ENCODE measurements around the gene ZNF436.
"Not testable (repeated sequence)": the region's sequence is repeated elsewhere in the genome, so short reads cannot be mapped to it uniquely, and the experiment has no call there.

ZNF436 gene

GRCh38 chr1:23362218-23362713 lies 7.4 kb downstream of the ZNF436 start:
- DNase-seq = no peak

DNA sequence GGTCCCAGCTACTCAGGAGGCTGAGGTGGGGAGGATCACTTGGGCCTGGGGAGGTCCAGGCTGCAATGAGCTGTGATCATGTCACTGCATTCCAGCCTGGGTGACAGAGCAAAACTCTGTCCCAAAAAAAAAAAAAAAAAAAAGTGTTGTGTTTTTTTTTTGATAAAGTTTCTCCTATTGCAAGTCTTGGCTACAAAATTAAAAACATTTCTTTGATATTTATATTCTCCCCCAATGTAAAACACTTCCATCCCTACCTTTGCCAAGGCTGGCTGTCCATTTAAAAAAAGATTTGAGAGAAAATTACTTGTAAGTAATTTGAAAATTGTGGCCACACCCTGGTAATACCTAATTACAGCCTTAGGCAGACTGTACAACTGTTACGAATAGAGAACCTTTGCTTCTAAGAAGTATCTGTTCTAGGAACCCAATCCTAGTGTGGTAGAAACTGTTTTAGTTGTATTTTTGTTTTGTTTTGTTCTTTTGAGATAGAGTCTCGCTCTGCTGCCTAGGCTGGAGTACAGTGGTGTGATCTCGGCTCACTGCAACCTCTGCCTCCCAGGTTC lies 11.2 kb downstream of the ZNF436 start:
- DNase-seq = no peak

GRCh38 chr1:23357138-23357908 lies 12.3 kb downstream of the ZNF436 start:
- no peak for DNase-seq

GRCh38 chr1:23356471-23357137 lies 13.0 kb downstream of the ZNF436 start:
- DNase-seq = no peak

DNA sequence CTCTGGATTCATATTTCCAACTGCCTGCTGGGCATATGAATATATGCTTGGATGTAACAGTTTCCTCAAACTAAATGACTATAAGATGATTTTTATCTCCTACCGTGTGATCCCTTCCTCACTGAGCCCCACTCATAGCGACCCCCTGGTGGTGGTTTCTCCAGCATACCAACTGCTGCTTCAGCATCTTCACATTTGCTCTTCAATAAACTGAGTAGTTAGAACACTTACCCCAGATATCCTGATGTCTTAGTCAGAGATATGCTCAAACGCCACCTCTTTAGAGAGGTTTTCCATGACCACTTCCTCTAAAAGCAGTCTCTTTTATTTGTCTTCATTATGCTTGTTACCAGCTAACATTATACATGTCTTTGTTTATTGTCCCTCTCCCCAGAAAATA lies 15.4 kb downstream of the ZNF436 start:
- no peak for DNase-seq

GRCh38 chr1:23352096-23352695 lies 17.4 kb downstream of the ZNF436 start:
- no peak for DNase-seq

GRCh38 chr1:23345920-23346319 lies 23.7 kb downstream of the ZNF436 start:
- no peak for DNase-seq

- peak; percentile 18 for DNase-seq
Measured at GRCh38 chr1:23344987-23345472, 24.6 kb downstream of the ZNF436 start.

DNA sequence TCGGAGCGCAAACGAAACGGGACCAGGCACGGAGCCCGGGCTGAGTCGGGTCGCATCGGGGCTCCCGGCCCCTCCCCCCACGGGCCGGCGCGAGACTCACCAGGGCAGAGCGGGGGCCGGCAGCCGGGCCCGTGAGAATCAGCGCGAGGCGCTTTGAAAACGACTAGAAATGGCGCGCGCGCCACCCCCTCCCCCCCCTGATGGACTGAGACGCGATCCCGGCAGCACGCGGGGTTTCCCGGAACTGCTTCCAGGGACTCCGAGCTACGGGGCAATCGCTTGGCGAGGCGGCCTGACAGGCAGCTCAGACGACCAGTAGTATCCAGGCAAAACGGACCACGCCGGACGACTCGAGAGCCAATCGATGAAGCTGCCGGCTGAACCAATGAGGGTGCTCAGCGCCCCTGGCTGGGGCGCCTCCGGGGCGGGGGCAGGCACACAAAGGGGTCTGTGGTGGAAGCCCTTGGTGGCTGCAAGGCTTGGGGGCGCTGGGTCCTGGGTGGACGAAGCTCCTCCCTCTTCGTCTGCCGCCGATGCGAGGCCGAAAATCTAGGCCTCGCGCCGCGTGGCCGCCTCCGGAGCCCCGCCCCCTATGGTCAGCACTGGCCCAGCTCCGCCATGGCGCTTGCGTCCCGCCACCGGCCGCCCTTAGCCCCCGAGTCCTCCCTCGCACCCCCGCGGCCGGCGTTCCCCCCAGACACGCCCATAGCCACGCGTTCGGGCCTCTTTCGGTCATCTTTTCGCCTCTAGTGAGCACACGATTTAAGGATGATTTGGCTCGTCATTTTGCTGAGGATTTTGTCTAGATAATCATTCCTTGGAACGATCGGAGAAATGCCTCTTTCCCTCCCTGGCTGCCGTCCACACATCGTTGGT lies 25.3 kb downstream of the ZNF436 start, which contains the start of gene HNRNPR:
Gene HNRNPR (minus strand): TSS at position 174 of the 876 bp plus-strand sequence. CDS start 3,276 bp downstream, outside the sequence.
- DNase-seq = peak; percentile 100

GRCh38 chr1:23343221-23344110 lies 26.2 kb downstream of the ZNF436 start:
- DNase-seq = peak; percentile 86

DNA sequence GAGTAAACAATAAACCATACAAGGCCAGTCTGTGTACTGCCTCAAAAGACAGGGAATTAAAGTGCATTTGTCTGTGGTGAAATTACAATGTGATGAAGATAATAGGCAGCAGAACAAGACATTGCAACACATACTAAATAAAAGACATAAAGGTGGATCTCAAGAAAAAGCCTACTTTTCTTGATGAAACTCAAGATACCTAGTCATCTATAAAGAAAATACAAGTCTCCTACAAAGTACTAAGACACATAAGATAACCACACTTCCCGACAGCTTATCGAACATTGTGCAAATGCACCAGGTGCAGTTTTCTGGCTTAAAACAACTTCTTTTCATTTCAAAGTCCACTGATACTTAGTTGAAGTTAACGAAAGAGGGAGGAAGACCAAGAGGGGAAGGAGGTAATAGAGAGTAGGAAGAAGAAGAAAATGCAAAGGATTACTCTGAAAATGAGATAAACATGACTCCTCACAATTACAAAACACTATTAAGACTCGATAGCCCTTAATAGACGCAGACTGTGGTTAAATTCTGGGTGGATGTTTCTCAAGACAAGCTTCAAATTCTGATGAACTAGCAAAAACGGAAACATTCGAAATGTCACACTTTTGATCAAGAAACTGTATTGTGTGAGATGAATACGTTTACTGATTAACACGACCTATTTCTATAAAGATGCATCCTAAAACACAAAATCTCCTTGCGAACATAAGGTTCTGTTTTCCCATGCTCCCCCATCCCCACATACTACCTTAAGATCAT lies 27.5 kb downstream of the ZNF436 start:
- DNase-seq = peak; percentile 15

DNA sequence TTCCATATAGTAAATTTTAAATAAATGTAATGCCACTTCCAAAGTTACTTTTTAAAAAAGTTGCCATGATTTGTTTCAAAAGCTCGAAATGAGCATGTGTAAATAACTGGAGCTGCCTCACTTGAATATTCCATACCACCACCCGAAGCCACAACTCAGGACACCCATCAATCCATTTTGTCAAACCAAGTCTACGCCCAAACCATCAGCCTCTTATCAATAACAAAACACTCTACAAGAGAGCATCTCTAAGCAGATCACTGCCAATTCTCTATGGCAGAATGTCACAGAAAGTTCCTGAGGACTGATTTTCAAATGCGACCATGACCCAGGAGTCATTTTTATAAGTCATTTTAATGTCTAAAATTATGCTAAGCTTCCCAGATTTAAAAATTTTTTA lies 30.0 kb downstream of the ZNF436 start:
- no peak for DNase-seq

- DNase-seq = no peak
Measured at GRCh38 chr1:23337869-23338268, 31.8 kb downstream of the ZNF436 start.

DNA sequence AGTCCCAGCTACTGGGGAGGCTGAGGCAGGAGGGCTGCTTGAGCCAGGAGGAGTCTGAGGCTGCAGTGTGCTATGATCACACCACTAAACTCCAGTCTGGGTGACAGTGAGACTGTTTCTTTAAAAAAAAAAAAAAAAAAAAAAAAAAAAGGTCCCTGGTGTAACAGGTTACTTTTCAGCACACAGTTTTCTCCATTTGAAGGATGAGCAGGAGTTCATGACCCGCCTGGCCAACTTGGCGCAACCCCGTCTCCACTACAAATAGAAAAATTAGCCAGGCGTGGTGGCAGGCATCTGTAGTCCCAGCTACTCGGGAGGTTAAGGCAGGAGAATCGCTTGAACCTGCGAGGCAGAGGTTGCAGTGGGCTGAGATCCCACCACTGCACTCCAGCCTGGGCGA lies 37.9 kb downstream of the ZNF436 start:
- DNase-seq = no peak

GRCh38 chr1:23330846-23331245 lies 38.8 kb downstream of the ZNF436 start:
- DNase-seq = no peak

DNA sequence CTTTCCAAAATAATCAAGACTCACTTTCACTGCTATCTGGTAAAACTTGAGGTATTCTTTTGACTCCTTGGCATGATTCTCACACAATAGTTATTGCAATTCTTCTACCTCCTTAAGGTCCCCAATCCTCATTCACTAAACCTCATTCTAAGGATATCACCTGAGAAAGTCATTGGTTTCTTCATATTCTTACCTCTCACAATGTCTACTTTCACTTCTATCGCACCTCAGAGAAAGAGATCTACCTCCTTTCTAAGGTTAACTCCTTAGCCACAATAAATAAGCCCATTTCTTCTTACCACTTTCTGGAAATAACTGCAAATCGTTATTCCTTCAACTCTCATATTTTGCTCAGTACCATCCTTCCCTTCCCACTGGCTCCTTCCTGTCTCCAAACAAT lies 44.2 kb downstream of the ZNF436 start:
- no peak for DNase-seq

- DNase-seq = no peak
Measured at GRCh38 chr1:23322770-23323169, 46.9 kb downstream of the ZNF436 start.

DNA sequence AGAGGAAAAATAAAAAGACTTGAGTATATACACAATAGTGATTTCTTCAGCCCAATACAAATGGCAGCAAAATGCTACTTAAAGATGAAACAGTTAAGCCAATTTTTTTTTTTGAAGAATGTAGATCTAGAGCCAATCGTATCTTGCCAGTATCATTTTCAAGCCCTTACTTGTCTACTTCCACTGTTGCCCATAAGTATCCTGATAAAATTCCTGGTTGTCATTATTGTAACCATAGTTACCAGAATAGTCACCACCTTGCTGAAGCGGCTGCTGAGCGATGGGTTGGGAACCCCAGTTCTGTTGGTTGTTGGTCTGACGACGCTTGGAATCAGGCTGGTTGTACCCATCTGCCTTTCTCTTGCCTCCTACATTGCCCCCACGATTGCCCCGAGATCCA lies 59.4 kb downstream of the ZNF436 start:
- not testable (repeated sequence) for DNase-seq

All from EL (cell line).